Osteoblast (primary cell): Measurements from ENCODE around the gene USP10. TPM values are rescaled to one million over a fixed set of nuclear protein-coding genes. Genes with fewer than 3 reads are reported as not detected.

Source experiments
- DNase-seq: peaks from one replicate; pipeline ENCODE4 v3.0.0; 2011; ENCODE audit warnings: low spot score, mixed read lengths; ENCODE audit not compliant: insufficient read length; ENCODE audit errors: missing footprints
- H2AFZ ChIP-seq: 2 replicates; pipeline ENCODE4 v1.6.0; 2011; ENCODE audit warnings: mild to moderate bottlenecking, low read length
- H3K27ac ChIP-seq: 2 replicates; pipeline ENCODE4 v1.5.1; 2011; ENCODE audit warnings: mild to moderate bottlenecking, low read depth, low read length, moderate library complexity
- H3K27me3 ChIP-seq: 2 replicates; pipeline ENCODE4 v1.6.0; 2012; ENCODE audit warnings: mild to moderate bottlenecking, control low read depth, inconsistent platforms, low read length, moderate library complexity; ENCODE audit not compliant: insufficient read depth
- H3K36me3 ChIP-seq: 2 replicates; pipeline ENCODE4 v1.5.1; 2011; ENCODE audit warnings: mild to moderate bottlenecking, low read length, control low read depth, moderate library complexity; ENCODE audit not compliant: insufficient read depth
- H3K4me1 ChIP-seq: 2 replicates; pipeline ENCODE4 v1.5.1; 2011; ENCODE audit warnings: mild to moderate bottlenecking, low read length, control low read depth, moderate library complexity; ENCODE audit not compliant: insufficient read depth
- H3K4me2 ChIP-seq: 2 replicates; pipeline ENCODE4 v1.6.0; 2011; ENCODE audit warnings: mild to moderate bottlenecking, low read length; ENCODE audit not compliant: insufficient read depth
- H3K4me3 ChIP-seq: fragments of 200-600 bp; sonication (generic); 3 replicates; pipeline ENCODE4 v1.5.1; 2012; ENCODE audit warnings: mild to moderate bottlenecking, low read length, inconsistent platforms; ENCODE audit not compliant: insufficient read depth
- H3K79me2 ChIP-seq: 2 replicates; pipeline ENCODE4 v1.6.0; 2012; ENCODE audit warnings: mild to moderate bottlenecking, low read length, control low read depth, inconsistent platforms; ENCODE audit not compliant: insufficient read depth
- H3K9me3 ChIP-seq: 2 replicates; pipeline ENCODE4 v1.5.1; 2011; ENCODE audit warnings: low read depth, low read length, control low read depth
- H4K20me1 ChIP-seq: 2 replicates; pipeline ENCODE4 v1.6.0; 2012; ENCODE audit warnings: mild to moderate bottlenecking, low read length, control low read depth; ENCODE audit not compliant: insufficient read depth
- CTCF ChIP-seq: IDR thresholded peaks from 2 replicates; pipeline ENCODE4 v1.5.1; 2011; ENCODE audit warnings: mild to moderate bottlenecking, low read depth, low read length, moderate library complexity; ENCODE audit errors: extremely low read depth
- total RNA-seq: library from RNA; depleted of rRNA; stranded (reverse); fragments of >200 nt; gene quantifications from 2 replicates; pipeline ENCODE4 v1.2.3, GENCODE V29; 2012

USP10 gene
- total RNA-seq, 1 donor: 43.1 TPM

- Histone ChIP-seq H3K4me1 (peaks cover 35% of the 10 kb centered on the region), H3K4me2 (peak overlapping the region; percentile 99), H2AFZ (no peak overlapping the region)
Observed at GRCh38 chr16:84821728-84822689, 122.2 kb downstream of the USP10 start.

GRCh38 chr16:84822990-84823389 is 123.2 kb downstream of the USP10 start:
- H4K20me1 ChIP-seq: no peaks in the 10 kb centered on the region
- no peak for DNase-seq
- TF ChIP-seq CTCF: no peak
- peak overlapping the region; percentile 47 for H3K27ac ChIP-seq
- no peaks in the 10 kb centered on the region for H3K9me3 ChIP-seq
- H3K27me3 ChIP-seq: no peaks in the 10 kb centered on the region
- H2AFZ ChIP-seq: no peak overlapping the region
- no peaks in the 10 kb centered on the region for H3K36me3 ChIP-seq
- H3K4me1 ChIP-seq: peaks cover 37% of the 10 kb centered on the region
- H3K79me2 ChIP-seq: no peaks in the 10 kb centered on the region
- H3K4me2 ChIP-seq: peak overlapping the region; percentile 53
- no peak overlapping the region for H3K4me3 ChIP-seq

More at GRCh38 chr16:84821728-84822689, 122.2 kb downstream of the USP10 start:
- DNase-seq: peak; percentile 61
- TF ChIP-seq CTCF: no peak
- no peaks in the 10 kb centered on the region for H3K27me3 ChIP-seq
- H3K36me3 ChIP-seq: no peaks in the 10 kb centered on the region
- peak overlapping the region; percentile 77 for H3K4me3 ChIP-seq
- no peaks in the 10 kb centered on the region for H3K9me3 ChIP-seq
- no peaks in the 10 kb centered on the region for H3K79me2 ChIP-seq
- H4K20me1 ChIP-seq: no peaks in the 10 kb centered on the region
- H3K27ac ChIP-seq: peak overlapping the region; percentile 27

GRCh38 chr16:84823484-84823883 is 123.7 kb downstream of the USP10 start:
- H2AFZ ChIP-seq: no peak overlapping the region
- no peak overlapping the region for H3K4me3 ChIP-seq
- peak overlapping the region; percentile 53 for H3K4me2 ChIP-seq
- H3K36me3 ChIP-seq: no peaks in the 10 kb centered on the region
- peaks cover 42% of the 10 kb centered on the region for H3K4me1 ChIP-seq
- no peaks in the 10 kb centered on the region for H3K27me3 ChIP-seq
- peak; percentile 46 for DNase-seq
- no peaks in the 10 kb centered on the region for H4K20me1 ChIP-seq
- no peak for TF ChIP-seq CTCF
- no peaks in the 10 kb centered on the region for H3K79me2 ChIP-seq
- H3K9me3 ChIP-seq: no peaks in the 10 kb centered on the region
- H3K27ac ChIP-seq: peak overlapping the region; percentile 47

- H3K4me1 ChIP-seq: peaks cover 46% of the 10 kb centered on the region
- H3K79me2 ChIP-seq: no peaks in the 10 kb centered on the region
- H2AFZ ChIP-seq: no peak overlapping the region
- no peaks in the 10 kb centered on the region for H3K36me3 ChIP-seq
- H3K4me2 ChIP-seq: no peak overlapping the region
- peak overlapping the region; percentile 25 for H3K27ac ChIP-seq
- H3K4me3 ChIP-seq: no peak overlapping the region
- no peaks in the 10 kb centered on the region for H3K9me3 ChIP-seq
- DNase-seq: peak; percentile 69
- TF ChIP-seq CTCF: no peak
- H3K27me3 ChIP-seq: no peaks in the 10 kb centered on the region
- no peaks in the 10 kb centered on the region for H4K20me1 ChIP-seq
Observed at GRCh38 chr16:84823926-84824325, 124.1 kb downstream of the USP10 start.
